ENCODE measurements around the gene SRCIN1.

The SRCIN1 gene

GRCh38 chr17:38619451-38619795 lies 13.7 kb upstream of the SRCIN1 start (continued):
- no peak for TF ChIP-seq CREB5 (CRISPR knock-in tag; IDR thresholded peaks at IDR 0.05; ENCODE audit: low read depth)
- no peak for TF ChIP-seq ZFP3 (CRISPR knock-in tag; IDR thresholded peaks at IDR 0.05)
- TF ChIP-seq RARB (CRISPR knock-in tag; IDR thresholded peaks at IDR 0.05): no peak
- TF ChIP-seq PATZ1 (CRISPR knock-in tag; IDR thresholded peaks at IDR 0.05; ENCODE audit: borderline replicate concordance): no peak
- TF ChIP-seq ARNTL (CRISPR knock-in tag; IDR thresholded peaks at IDR 0.05; ENCODE audit: borderline replicate concordance, low read depth): no peak

GRCh38 chr17:38617967-38618760 lies 12.4 kb upstream of the SRCIN1 start:
- no peak for ATAC-seq
- no peak for TF ChIP-seq PATZ1 (CRISPR knock-in tag; IDR thresholded peaks at IDR 0.05; ENCODE audit: borderline replicate concordance)
- no peak for TF ChIP-seq OSR1 (CRISPR knock-in tag; IDR thresholded peaks at IDR 0.05)
- no peak for TF ChIP-seq ZFP3 (CRISPR knock-in tag; IDR thresholded peaks at IDR 0.05)
- TF ChIP-seq CREB5 (CRISPR knock-in tag; IDR thresholded peaks at IDR 0.05; ENCODE audit: low read depth): no peak

GRCh38 chr17:38617074-38617860 lies 11.5 kb upstream of the SRCIN1 start:
- ATAC-seq: no peak; the same call in 2 of the 3 replicates
- TF ChIP-seq RARB (CRISPR knock-in tag; IDR thresholded peaks at IDR 0.05) (no peak), BACH2 (CRISPR knock-in tag; IDR thresholded peaks at IDR 0.05; ENCODE audit: borderline replicate concordance) (no peak), ISL1 (CRISPR knock-in tag; IDR thresholded peaks at IDR 0.05) (no peak), TOX (CRISPR knock-in tag; IDR thresholded peaks at IDR 0.05; ENCODE audit: borderline replicate concordance) (no peak), ZFP3 (CRISPR knock-in tag; IDR thresholded peaks at IDR 0.05) (no peak)

- ATAC-seq: no peak
- TF ChIP-seq ZNF565 (CRISPR knock-in tag; conservative IDR thresholded peaks at IDR 0.05; ENCODE audit: low read depth) (no peak), ZC3H10 (CRISPR knock-in tag; IDR thresholded peaks at IDR 0.05) (no peak), TSHZ2 (CRISPR knock-in tag; IDR thresholded peaks at IDR 0.05) (no peak)
Observed at GRCh38 chr17:38616361-38616760, 10.6 kb upstream of the SRCIN1 start.

Data from SK-N-SH treated with all-trans-retinoic acid at 6 μM for 48 hours (cell line).